Natural killer cell treated with Interleukin-12 subunit alpha and Interleukin-12 subunit beta and Interleukin-15 and Interleukin-18, amount 100 ng/mL, for 72 hours (primary cell): ENCODE measurements around the gene C17orf100. TPM values are rescaled to one million over a fixed set of nuclear protein-coding genes. Genes with fewer than 3 reads are reported as not detected.

ENCODE experiments used
- ATAC-seq, 2 donors: fragments of 150-1000 bp; cut with Tn5 transposase in 1 of 2; sonication (Bioruptor Pico), chemical (Tn5 transposase) in 1 of 2; 2 replicates each; pipeline ENCODE4 v1.10.0; 2021
- DNase-seq: peaks from one replicate; pipeline ENCODE4 v3.0.0; 2022; ENCODE audit warnings: low spot score
- H3K27ac Mint-ChIP-seq, 2 donors: 1 replicate in 1 of 2; 2 replicates in 1 of 2; pipeline ENCODE4 v1.8.0; 2022; ENCODE audit warnings: mixed read lengths in 2 of 2, mild to moderate bottlenecking in 1 of 2, moderate library complexity in 1 of 2
- H3K27me3 Mint-ChIP-seq, 2 donors: 1 replicate in 1 of 2; 2 replicates in 1 of 2; pipeline ENCODE4 v1.8.0; 2022; ENCODE audit warnings: mixed read lengths in 2 of 2
- H3K36me3 Mint-ChIP-seq: one replicate; pipeline ENCODE4 v1.8.0; 2022; ENCODE audit warnings: mixed read lengths
- H3K4me1 Mint-ChIP-seq, 2 donors: 1 replicate in 1 of 2; 2 replicates in 1 of 2; pipeline ENCODE4 v1.8.0; 2022; ENCODE audit warnings: low read depth in 2 of 2, mixed read lengths in 2 of 2, mild to moderate bottlenecking in 1 of 2
- H3K4me3 Mint-ChIP-seq: one replicate; pipeline ENCODE4 v1.8.0; 2022; ENCODE audit warnings: mixed read lengths
- H3K9me3 Mint-ChIP-seq: 2 replicates; pipeline ENCODE4 v1.8.0; 2022; ENCODE audit warnings: mixed read lengths
- total RNA-seq, 2 donors: library from RNA; stranded (reverse); gene quantifications; one replicate each; pipeline ENCODE4 v1.2.3, GENCODE V29; 2022

The C17orf100 gene
- total RNA-seq, 2 donors from 2014 or later = 1.0 to 1.5 TPM

- Mint-ChIP-seq H3K9me3 (no peaks in the 10 kb centered on the region), H3K4me1 (peaks cover 21 to 32% of the 10 kb centered on the region in 2 donors), H3K36me3 (peaks cover 20% of the 10 kb centered on the region), H3K4me3 (no peak overlapping the region), H3K27ac (peak overlapping the region in 1 of 2 donors; percentile 77), H3K27me3 (no peaks in the 10 kb centered on the region)
- no peak for ATAC-seq
- no peak for DNase-seq
These were observed 14.7 kb upstream of the C17orf100 start for GRCh38 chr17:6636616-6637457.

- no peak overlapping the region for H3K4me3 Mint-ChIP-seq
- peaks cover 20% of the 10 kb centered on the region for H3K36me3 Mint-ChIP-seq
- no peaks in the 10 kb centered on the region for H3K27me3 Mint-ChIP-seq
- H3K27ac Mint-ChIP-seq = peak overlapping the region in 1 of 2 donors; percentile 77
- DNase-seq = no peak
- no peak for ATAC-seq
- H3K4me1 Mint-ChIP-seq = peaks cover 24 to 35% of the 10 kb centered on the region in 2 donors
- no peaks in the 10 kb centered on the region for H3K9me3 Mint-ChIP-seq
These were observed 14.1 kb upstream of the C17orf100 start for GRCh38 chr17:6637458-6637840.

GRCh38 chr17:6638046-6638908 lies 13.3 kb upstream of the C17orf100 start:
- H3K4me1 Mint-ChIP-seq = peaks cover 33 to 38% of the 10 kb centered on the region in 2 donors
- no peaks in the 10 kb centered on the region for H3K27me3 Mint-ChIP-seq
- DNase-seq (no peak), ATAC-seq (no peak)
- peaks cover 17% of the 10 kb centered on the region for H3K36me3 Mint-ChIP-seq
- no peaks in the 10 kb centered on the region for H3K9me3 Mint-ChIP-seq
- peak overlapping the region; percentile 50 to 95 for H3K27ac Mint-ChIP-seq
- H3K4me3 Mint-ChIP-seq = peak overlapping the region; percentile 31

- DNase-seq (no peak), ATAC-seq (no peak)
- peaks cover 16% of the 10 kb centered on the region for H3K36me3 Mint-ChIP-seq
- peaks cover 40 to 41% of the 10 kb centered on the region in 2 donors for H3K4me1 Mint-ChIP-seq
- H3K27ac Mint-ChIP-seq = peak overlapping the region; percentile 95 to 96
- H3K4me3 Mint-ChIP-seq = peak overlapping the region; percentile 93
- no peaks in the 10 kb centered on the region for H3K9me3 Mint-ChIP-seq
- no peaks in the 10 kb centered on the region for H3K27me3 Mint-ChIP-seq
These were observed 12.5 kb upstream of the C17orf100 start for GRCh38 chr17:6639014-6639585.

GRCh38 chr17:6639586-6640535 lies 11.7 kb upstream of the C17orf100 start:
- ATAC-seq (peak; percentile 20 to 37), DNase-seq (peak; percentile 62)
- peak overlapping the region; percentile 93 for H3K4me3 Mint-ChIP-seq
- H3K36me3 Mint-ChIP-seq = peaks cover 23% of the 10 kb centered on the region
- no peaks in the 10 kb centered on the region for H3K9me3 Mint-ChIP-seq
- peak overlapping the region; percentile 95 to 96 for H3K27ac Mint-ChIP-seq
- peaks cover 44 to 48% of the 10 kb centered on the region in 2 donors for H3K4me1 Mint-ChIP-seq
- H3K27me3 Mint-ChIP-seq = no peaks in the 10 kb centered on the region

GRCh38 chr17:6640536-6641246 lies 10.9 kb upstream of the C17orf100 start, which contains the start of the genes KIAA0753 and TXNDC17:
Gene KIAA0753 (minus strand): TSS chr17:6640711. CDS start chr17:6635103, 5,608 bp downstream.
Gene TXNDC17 (plus strand): TSS chr17:6641060. CDS start chr17:6641083, 23 bp downstream.
- H3K36me3 Mint-ChIP-seq = peaks cover 26% of the 10 kb centered on the region
- ATAC-seq = peak; percentile 96 to 97
- H3K27me3 Mint-ChIP-seq = no peaks in the 10 kb centered on the region
- H3K9me3 Mint-ChIP-seq = no peaks in the 10 kb centered on the region
- peak within 1 kb of the TSS; percentile 95 to 96 for H3K27ac Mint-ChIP-seq
- peak; percentile 98 for DNase-seq
- H3K4me3 Mint-ChIP-seq = peak within 1 kb of the TSS; percentile 93
- peaks cover 47 to 51% of the 10 kb centered on the region in 2 donors for H3K4me1 Mint-ChIP-seq

- Mint-ChIP-seq H3K27me3 (no peaks in the 10 kb centered on the region), H3K27ac (peak overlapping the region; percentile 95 to 96), H3K4me3 (peak overlapping the region; percentile 93), H3K36me3 (peaks cover 30% of the 10 kb centered on the region), H3K9me3 (no peaks in the 10 kb centered on the region), H3K4me1 (peaks cover 51 to 56% of the 10 kb centered on the region in 2 donors)
- DNase-seq (no peak), ATAC-seq (peak in 1 of 2 donors; percentile 0)
These were observed 10.2 kb upstream of the C17orf100 start for GRCh38 chr17:6641247-6641863.

GRCh38 chr17:6642592-6642991 lies 9.0 kb upstream of the C17orf100 start:
- no peak for DNase-seq
- no peak for ATAC-seq
- Mint-ChIP-seq H3K27me3 (no peaks in the 10 kb centered on the region), H3K4me1 (peaks cover 51 to 61% of the 10 kb centered on the region in 2 donors), H3K9me3 (no peaks in the 10 kb centered on the region), H3K36me3 (peaks cover 30% of the 10 kb centered on the region), H3K4me3 (peak overlapping the region; percentile 93), H3K27ac (peak overlapping the region; percentile 75 to 96)

- Mint-ChIP-seq H3K27me3 (no peaks in the 10 kb centered on the region), H3K4me3 (peak overlapping the region; percentile 93), H3K36me3 (peaks cover 30% of the 10 kb centered on the region), H3K27ac (peak overlapping the region; percentile 75 to 96), H3K9me3 (no peaks in the 10 kb centered on the region), H3K4me1 (peaks cover 47 to 59% of the 10 kb centered on the region in 2 donors)
- ATAC-seq (no peak), DNase-seq (no peak)
These were observed 8.0 kb upstream of the C17orf100 start for GRCh38 chr17:6643451-6644125.

GRCh38 chr17:6648181-6648580 lies 3.4 kb upstream of the C17orf100 start:
- ATAC-seq = no peak
- peaks cover 18% of the 10 kb centered on the region for H3K36me3 Mint-ChIP-seq
- H3K9me3 Mint-ChIP-seq = no peaks in the 10 kb centered on the region
- H3K27me3 Mint-ChIP-seq = peaks cover 2 to 4% of the 10 kb centered on the region in 2 donors
- H3K4me3 Mint-ChIP-seq = no peak overlapping the region
- no peak for DNase-seq
- no peak overlapping the region for H3K27ac Mint-ChIP-seq
- peaks cover 43 to 59% of the 10 kb centered on the region in 2 donors for H3K4me1 Mint-ChIP-seq

- peaks cover 41 to 46% of the 10 kb centered on the region in 2 donors for H3K4me1 Mint-ChIP-seq
- no peak overlapping the region for H3K27ac Mint-ChIP-seq
- H3K4me3 Mint-ChIP-seq = peak overlapping the region; percentile 46
- no peaks in the 10 kb centered on the region for H3K9me3 Mint-ChIP-seq
- H3K27me3 Mint-ChIP-seq = peaks cover 19 to 30% of the 10 kb centered on the region in 2 donors
- DNase-seq (no peak), ATAC-seq (peak; percentile 4 to 22)
- H3K36me3 Mint-ChIP-seq = peaks cover 10% of the 10 kb centered on the region
These were observed 424 bp downstream of the C17orf100 start for GRCh38 chr17:6651919-6652452.
